DOHH2 (cell line): ENCODE data around the gene MKRN2.

Experiments used
- H3F3A ChIP-seq: fragments of 200-600 bp; sonication (generic), shearing (Covaris generic); 2 replicates; pipeline ENCODE4 v1.6.0; 2016; ENCODE audit warnings: antibody characterized with exemption, mild to moderate bottlenecking; ENCODE audit not compliant: control insufficient read depth, insufficient read depth
- H3K27ac ChIP-seq: fragments of 200-600 bp; sonication (generic); 2 replicates; pipeline ENCODE4 v1.5.1; 2014; ENCODE audit warnings: low read depth, mild to moderate bottlenecking, low read length, moderate library complexity
- H3K27me3 ChIP-seq: fragments of 200-600 bp; sonication (generic); 2 replicates; pipeline ENCODE4 v1.6.1; 2014; ENCODE audit warnings: mild to moderate bottlenecking, low read length, mixed read lengths; ENCODE audit not compliant: control insufficient read depth
- H3K36me3 ChIP-seq: fragments of 200-600 bp; sonication (generic); 2 replicates; pipeline ENCODE4 v1.6.1; 2014; ENCODE audit warnings: mild to moderate bottlenecking, low read length, moderate library complexity, mixed read lengths; ENCODE audit not compliant: control insufficient read depth
- H3K4me1 ChIP-seq: fragments of 200-600 bp; sonication (generic); 2 replicates; pipeline ENCODE4 v1.6.1; 2014; ENCODE audit warnings: mild to moderate bottlenecking, low read length, mixed read lengths; ENCODE audit not compliant: control insufficient read depth
- H3K4me2 ChIP-seq: fragments of 200-600 bp; sonication (generic); 2 replicates; pipeline ENCODE4 v1.6.0; 2014; ENCODE audit warnings: mild to moderate bottlenecking, low read length, moderate library complexity
- H3K4me3 ChIP-seq: fragments of 200-600 bp; sonication (generic); 2 replicates; pipeline ENCODE4 v1.5.1; 2014; ENCODE audit warnings: mild to moderate bottlenecking, low read length, mixed read lengths
- H3K79me2 ChIP-seq: fragments of 200-600 bp; sonication (generic); 2 replicates; pipeline ENCODE4 v1.6.1; 2014; ENCODE audit warnings: mild to moderate bottlenecking, low read length, mixed read lengths; ENCODE audit not compliant: control insufficient read depth
- H3K9me2 ChIP-seq: fragments of 200-600 bp; sonication (generic); replicated peaks from 2 replicates; pipeline ENCODE4 v1.6.1; 2014; ENCODE audit warnings: mild to moderate bottlenecking, low read length, mixed read lengths; ENCODE audit not compliant: control insufficient read depth
- H3K9me3 ChIP-seq: fragments of 200-600 bp; sonication (generic); 2 replicates; pipeline ENCODE4 v1.6.1; 2014; ENCODE audit warnings: antibody characterized with exemption, low read length, mixed read lengths; ENCODE audit not compliant: control insufficient read depth, insufficient read depth
- H4K20me1 ChIP-seq: fragments of 200-600 bp; sonication (generic); 2 replicates; pipeline ENCODE4 v1.6.0; 2014; ENCODE audit warnings: low read depth, mild to moderate bottlenecking, antibody characterized with exemption, low read length, moderate library complexity; ENCODE audit not compliant: control insufficient read depth, insufficient read depth
- CTCF ChIP-seq: fragments of 200-600 bp; sonication (generic); IDR thresholded peaks from one replicate; pipeline ENCODE4 v1.5.1; 2014; ENCODE audit warnings: antibody characterized with exemption, mild to moderate bottlenecking, low read depth, low read length; ENCODE audit not compliant: poor library complexity, severe bottlenecking
- EZH2phosphoT487 ChIP-seq: fragments of 200-600 bp; sonication (generic); IDR thresholded peaks from 2 replicates; pipeline ENCODE4 v1.6.1; 2017; ENCODE audit warnings: borderline replicate concordance, mild to moderate bottlenecking, antibody characterized with exemption, low read length, moderate library complexity, mixed read lengths

The MKRN2 gene

DNA sequence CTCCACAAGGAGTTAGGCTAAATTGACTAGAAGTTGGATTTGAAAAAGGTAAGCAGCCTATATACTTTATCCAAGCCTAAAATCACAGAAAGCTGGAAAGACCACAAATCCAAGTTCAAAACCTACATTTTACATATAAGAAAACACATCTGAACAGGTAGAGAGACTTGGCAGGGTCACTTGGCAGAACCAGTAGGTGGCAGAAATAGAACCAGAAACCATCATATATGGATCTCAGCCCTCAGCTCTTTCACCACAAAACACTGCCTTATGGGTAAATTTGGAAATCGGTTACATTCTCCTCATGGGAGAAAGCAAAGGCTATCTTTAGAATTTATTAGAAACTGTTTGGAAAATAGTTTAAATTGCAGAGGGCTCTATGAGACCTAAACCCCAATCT, 44.2 kb downstream of the MKRN2 start:
- Histone ChIP-seq H3F3A (no peaks in the 10 kb centered on the region), H4K20me1 (no peaks in the 10 kb centered on the region), H3K79me2 (no peaks in the 10 kb centered on the region), H3K36me3 (peaks cover 93% of the 10 kb centered on the region), H3K9me3 (no peaks in the 10 kb centered on the region), H3K27ac (no peak overlapping the region), H3K4me3 (no peak overlapping the region), H3K27me3 (no peaks in the 10 kb centered on the region), H3K4me1 (no peaks in the 10 kb centered on the region), H3K9me2 (no peaks in the 10 kb centered on the region), H3K4me2 (no peak overlapping the region)
- TF ChIP-seq EZH2phosphoT487: no peak
- TF ChIP-seq CTCF: no peak

DNA sequence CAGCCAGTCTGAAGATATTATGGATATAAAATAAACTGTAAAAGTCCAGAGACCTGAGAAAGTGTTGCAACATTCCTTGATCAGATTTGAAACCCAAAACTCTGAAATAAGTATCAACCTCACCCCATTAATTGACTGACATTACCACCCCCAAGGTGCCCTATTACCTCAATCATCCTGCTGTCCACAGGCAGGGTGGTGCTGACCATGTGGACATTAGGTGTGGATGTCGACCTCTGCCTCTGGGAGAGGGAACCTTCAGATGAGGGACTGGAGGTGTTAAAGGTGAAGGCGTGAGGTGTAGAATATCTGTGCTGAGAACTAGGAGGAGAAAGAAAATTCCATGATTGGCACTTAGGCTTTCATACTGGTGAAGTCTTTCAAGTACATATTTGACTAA, 47.1 kb downstream of the MKRN2 start:
- Histone ChIP-seq H3K4me2 (no peak overlapping the region), H3K27me3 (no peaks in the 10 kb centered on the region), H4K20me1 (no peaks in the 10 kb centered on the region), H3K36me3 (peaks cover 89% of the 10 kb centered on the region), H3K79me2 (no peaks in the 10 kb centered on the region), H3F3A (no peaks in the 10 kb centered on the region), H3K4me3 (no peak overlapping the region), H3K27ac (no peak overlapping the region), H3K9me3 (no peaks in the 10 kb centered on the region), H3K9me2 (no peaks in the 10 kb centered on the region), H3K4me1 (no peaks in the 10 kb centered on the region)
- TF ChIP-seq EZH2phosphoT487 (no peak), CTCF (no peak)

DNA sequence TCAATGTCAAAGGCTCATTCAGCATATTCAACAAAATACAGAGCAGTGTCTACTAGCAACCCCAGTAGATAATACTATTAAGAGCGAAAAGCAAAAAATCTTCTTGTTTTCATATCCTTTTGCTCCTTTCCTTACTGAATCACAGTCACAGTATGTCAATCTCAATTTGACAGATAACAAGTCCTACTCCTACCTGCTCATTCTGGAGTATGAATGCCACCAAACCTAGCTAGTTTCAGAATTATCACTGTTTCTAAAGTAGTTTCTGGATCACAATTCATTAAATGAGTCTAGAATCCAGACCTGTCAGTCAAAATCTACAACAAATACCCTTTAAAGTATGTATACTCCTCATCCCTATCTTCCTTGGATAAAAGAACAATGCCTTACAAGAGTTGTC, 51.5 kb downstream of the MKRN2 start:
- Histone ChIP-seq H3K36me3 (peaks cover 75% of the 10 kb centered on the region), H3K4me3 (no peak overlapping the region), H3K27ac (no peak overlapping the region), H3K79me2 (peaks cover 20% of the 10 kb centered on the region), H3K9me3 (no peaks in the 10 kb centered on the region), H4K20me1 (no peaks in the 10 kb centered on the region), H3K9me2 (no peaks in the 10 kb centered on the region), H3K27me3 (no peaks in the 10 kb centered on the region), H3K4me2 (no peak overlapping the region), H3F3A (no peaks in the 10 kb centered on the region), H3K4me1 (no peaks in the 10 kb centered on the region)
- TF ChIP-seq EZH2phosphoT487 (no peak), CTCF (no peak)

- TF ChIP-seq CTCF (no peak), EZH2phosphoT487 (no peak)
- H3K4me1 ChIP-seq: no peaks in the 10 kb centered on the region
- H3K9me3 ChIP-seq: no peaks in the 10 kb centered on the region
- H3F3A ChIP-seq: no peaks in the 10 kb centered on the region
- H3K4me2 ChIP-seq: no peak overlapping the region
- no peak overlapping the region for H3K4me3 ChIP-seq
- no peaks in the 10 kb centered on the region for H4K20me1 ChIP-seq
- no peaks in the 10 kb centered on the region for H3K27me3 ChIP-seq
- H3K27ac ChIP-seq: no peak overlapping the region
- H3K9me2 ChIP-seq: no peaks in the 10 kb centered on the region
- H3K79me2 ChIP-seq: peaks cover 45% of the 10 kb centered on the region
- H3K36me3 ChIP-seq: peaks cover 65% of the 10 kb centered on the region
Observed at GRCh38 chr3:12611117-12611516, 54.2 kb downstream of the MKRN2 start.
